IMR-90 (cell line): ENCODE measurements around the gene NNT. TPM values are rescaled to one million over a fixed set of nuclear protein-coding genes. Genes with fewer than 3 reads are reported as not detected.

Source experiments
- ATAC-seq: fragments of 200-7000 bp; cut with Tn5 transposase; 2 replicates; pipeline ENCODE4 v1.9.1; 2020; ENCODE audit warnings: low read depth, mild to moderate bottlenecking, moderate library complexity
- BruUV-seq: library from RNA; stranded (reverse); fragments of 400-500 nt; replicated peaks from 2 replicates; lab custom pipeline; 2021; lab: Mats Ljungman, UMichigan
- CTCF ChIA-PET: fragments of 300-600 bp; formaldehyde crosslinking; extraction: SDS; loops from one replicate; lab custom pipeline; 2021; ENCODE audit warnings: antibody characterized with exemption; lab: Yijun Ruan, JAX
- POLR2A ChIA-PET: fragments of 300-600 bp; sonication (Branson Sonifier 250); formaldehyde crosslinking; loops from one replicate; lab custom pipeline; 2022; ENCODE audit warnings: antibody characterized with exemption; ENCODE audit not compliant: unreplicated experiment; lab: Charles Lee
- DNase-seq: peaks from one replicate; pipeline ENCODE4 v3.0.0; 2013
- H2AFZ ChIP-seq: replicated peaks from 2 replicates; pipeline ENCODE3; 2013; ENCODE audit warnings: low read length, mild to moderate bottlenecking; ENCODE audit not compliant: poor library complexity
- H2AK5ac ChIP-seq: 2 replicates; pipeline ENCODE4 v1.6.1; 2013; ENCODE audit warnings: low read depth, low read length, inconsistent platforms
- H2AK9ac ChIP-seq: replicated peaks from 2 replicates; pipeline ENCODE3; 2013; ENCODE audit warnings: mild to moderate bottlenecking, low read depth, low read length, moderate library complexity; ENCODE audit not compliant: poor library complexity
- H2BK120ac ChIP-seq: 2 replicates; pipeline ENCODE4 v1.6.1; 2013; ENCODE audit warnings: low read depth, low read length, inconsistent platforms
- H2BK15ac ChIP-seq: 3 replicates; pipeline ENCODE4 v1.6.1; 2013; ENCODE audit warnings: low read depth, low read length, inconsistent platforms
- H2BK20ac ChIP-seq: 2 replicates; pipeline ENCODE4 v1.6.1; 2013; ENCODE audit warnings: low read depth, mild to moderate bottlenecking, inconsistent platforms, low read length, moderate library complexity
- H2BK5ac ChIP-seq: 2 replicates; pipeline ENCODE4 v1.6.1; 2013; ENCODE audit warnings: mild to moderate bottlenecking, low read depth, low read length, inconsistent platforms; ENCODE audit not compliant: poor library complexity, severe bottlenecking
- H3K14ac ChIP-seq: replicated peaks from 2 replicates; pipeline ENCODE4 v1.6.1; 2013; ENCODE audit warnings: low read depth, low read length, inconsistent platforms
- H3K18ac ChIP-seq: 2 replicates; pipeline ENCODE4 v1.6.1; 2013; ENCODE audit warnings: low read depth, low read length, control low read depth
- H3K23ac ChIP-seq: 2 replicates; pipeline ENCODE4 v1.6.1; 2013; ENCODE audit warnings: low read depth, low read length, inconsistent platforms
- H3K27ac ChIP-seq: 2 replicates; pipeline ENCODE4 v1.5.1; 2013; ENCODE audit warnings: mild to moderate bottlenecking, control low read depth, low read length; ENCODE audit not compliant: insufficient read depth
- H3K27me3 ChIP-seq: 2 replicates; pipeline ENCODE4 v1.6.1; 2013; ENCODE audit warnings: low read length; ENCODE audit not compliant: control insufficient read depth, insufficient read depth
- H3K36me3 ChIP-seq: 2 replicates; pipeline ENCODE4 v1.6.1; 2013; ENCODE audit warnings: low read length, mixed read lengths; ENCODE audit not compliant: control insufficient read depth, insufficient read depth
- H3K4ac ChIP-seq: 2 replicates; pipeline ENCODE4 v1.6.1; 2013; ENCODE audit warnings: low read depth, low read length, inconsistent platforms
- H3K4me1 ChIP-seq: 2 replicates; pipeline ENCODE4 v1.6.1; 2013; ENCODE audit warnings: low read length, mixed read lengths; ENCODE audit not compliant: control insufficient read depth, insufficient read depth
- H3K4me2 ChIP-seq: 2 replicates; pipeline ENCODE4 v1.6.1; 2013; ENCODE audit warnings: low read depth, mild to moderate bottlenecking, control low read depth, low read length, moderate library complexity
- H3K4me3 ChIP-seq: 2 replicates; pipeline ENCODE4 v1.5.1; 2013; ENCODE audit warnings: low read depth, mild to moderate bottlenecking, control low read depth, low read length, moderate library complexity; ENCODE audit not compliant: insufficient read depth
- H3K56ac ChIP-seq: 2 replicates; pipeline ENCODE4 v1.6.1; 2013; ENCODE audit warnings: low read length, inconsistent platforms; ENCODE audit not compliant: insufficient read depth; ENCODE audit errors: extremely low read depth
- H3K79me1 ChIP-seq, 2 experiments: 2 replicates each; pipeline ENCODE4 v1.6.1; 2013; ENCODE audit warnings: low read length in 2 of 2, inconsistent platforms in 1 of 2, low read depth in 1 of 2
- H3K9ac ChIP-seq: 2 replicates; pipeline ENCODE4 v1.6.1; 2013; ENCODE audit warnings: low read depth, low read length, control low read depth
- H3K9me1 ChIP-seq: 2 replicates; pipeline ENCODE4 v1.6.1; 2013; ENCODE audit warnings: low read length, inconsistent platforms; ENCODE audit not compliant: insufficient read depth
- H3K9me3 ChIP-seq: 2 replicates; pipeline ENCODE4 v1.6.1; 2013; ENCODE audit warnings: low read length; ENCODE audit not compliant: control insufficient read depth, insufficient read depth
- H4K20me1 ChIP-seq: 2 replicates; pipeline ENCODE4 v1.6.1; 2013; ENCODE audit warnings: low read length, inconsistent platforms; ENCODE audit not compliant: insufficient read depth
- H4K5ac ChIP-seq: 2 replicates; pipeline ENCODE4 v1.6.1; 2013; ENCODE audit warnings: mild to moderate bottlenecking, low read depth, low read length, control low read depth
- H4K8ac ChIP-seq, 2 experiments: 2 replicates each; pipeline ENCODE4 v1.6.1; 2013; ENCODE audit warnings: low read depth in 2 of 2, low read length in 2 of 2, control low read depth in 1 of 2, inconsistent platforms in 1 of 2
- H4K91ac ChIP-seq: 2 replicates; pipeline ENCODE4 v1.6.1; 2013; ENCODE audit warnings: low read depth, low read length, inconsistent platforms; ENCODE audit not compliant: insufficient read depth
- BHLHE40 ChIP-seq: fragments of 150-350 bp; IDR thresholded peaks from 2 replicates; pipeline ENCODE4 v1.6.1; 2016; ENCODE audit warnings: mild to moderate bottlenecking, low read depth, low read length
- CEBPB ChIP-seq: IDR thresholded peaks from 2 replicates; pipeline ENCODE4 v1.6.1; 2012; ENCODE audit warnings: low read depth, low read length, improper control_type of control experiment
- CHD1 ChIP-seq: IDR thresholded peaks from 2 replicates; pipeline ENCODE4 v1.6.1; 2012; ENCODE audit warnings: low read depth, low read length, improper control_type of control experiment
- FOS ChIP-seq: fragments of 150-350 bp; IDR thresholded peaks from 2 replicates; pipeline ENCODE4 v1.6.1; 2016; ENCODE audit warnings: low read depth, low read length
- MAFK ChIP-seq: IDR thresholded peaks from 2 replicates; pipeline ENCODE4 v1.6.1; 2012; ENCODE audit warnings: low read depth, low read length, improper control_type of control experiment
- MXI1 ChIP-seq: IDR thresholded peaks from 2 replicates; pipeline ENCODE4 v1.6.1; 2012; ENCODE audit warnings: low read depth, mild to moderate bottlenecking, low read length, moderate library complexity, borderline replicate concordance
- NFE2L2 ChIP-seq: fragments of 150-350 bp; IDR thresholded peaks from 2 replicates; pipeline ENCODE4 v1.6.1; 2016; ENCODE audit warnings: low read depth, mild to moderate bottlenecking, low read length
- RAD21 ChIP-seq: IDR thresholded peaks from 2 replicates; pipeline ENCODE4 v1.6.1; 2012; ENCODE audit warnings: low read length, improper control_type of control experiment
- RFX5 ChIP-seq: IDR thresholded peaks from 2 replicates; pipeline ENCODE4 v1.8.0; 2012; ENCODE audit warnings: low read depth, mild to moderate bottlenecking, low read length, moderate library complexity
- dilution Hi-C: fragments of 300-500 bp; cut with HindIII; formaldehyde crosslinking; loops from one replicate; pipeline ENCODE4 v1.14.3; 2018; ENCODE audit warnings: low sequenced_read_pairs; ENCODE audit not compliant: unreplicated experiment
- in situ Hi-C: fragments of 300-500 bp; cut with MboI; formaldehyde crosslinking; loops from 3 replicates; pipeline ENCODE4 v1.14.3; 2019; ENCODE audit warnings: low sequenced_read_pairs, inconsistent platforms, mixed read lengths
- intact Hi-C: fragments of 100-400 bp; cut with micrococcal nuclease; formaldehyde crosslinking; loops from 2 replicates; pipeline ENCODE4 v1.10.0; 2022
- polyA plus RNA-seq, 3 experiments: library from polyadenylated mRNA; depleted of rRNA; stranded (reverse); fragments of >200 nt; gene quantifications; 2 replicates each; pipeline ENCODE4 v1.2.3, GENCODE V29; 2012; ENCODE audit warnings: low replicate concordance in 1 of 3
- total RNA-seq: library from RNA; depleted of rRNA; stranded (reverse); fragments of >200 nt; gene quantifications from 2 replicates; pipeline ENCODE4 v1.2.3, GENCODE V29; 2012

Gene NNT
- total and polyA plus RNA-seq, 2 of the 4 experiments (the other 2 are of a cell fraction): 23.1 to 57.2 TPM

- H2AK9ac ChIP-seq: no peak overlapping the region
- in situ Hi-C loops: loop anchor here (10.0 kb wide), 2 partner anchors 696 to 1136 kb away; no protein-coding TSS in a partner anchor
- H4K91ac ChIP-seq: no peak overlapping the region
- no peak overlapping the region for H2AFZ ChIP-seq
- H3K79me1 ChIP-seq: peaks cover 10 to 38% of the 10 kb centered on the region in 2 experiments
- peak; percentile 43 for DNase-seq
- no peak overlapping the region for H3K4me3 ChIP-seq
- H3K36me3 ChIP-seq: peaks cover 5% of the 10 kb centered on the region
- no peak for ATAC-seq
- dilution Hi-C loops: no loop called here
- H3K4ac ChIP-seq: no peak overlapping the region
- no peak overlapping the region for H4K5ac ChIP-seq
- no peak overlapping the region for H2BK15ac ChIP-seq
- H3K23ac ChIP-seq: no peak overlapping the region
- H2BK120ac ChIP-seq: no peak overlapping the region
- no peak overlapping the region for H3K9ac ChIP-seq
- H3K27ac ChIP-seq: no peak overlapping the region
- no peaks in the 10 kb centered on the region for H3K9me3 ChIP-seq
- H3K27me3 ChIP-seq: no peaks in the 10 kb centered on the region
- peaks cover 9% of the 10 kb centered on the region for H3K4me1 ChIP-seq
- H3K14ac ChIP-seq: no peak overlapping the region
- no peak overlapping the region for H2BK20ac ChIP-seq
- peaks cover 5% of the 10 kb centered on the region; the same call in 1 of the 2 replicates for H3K9me1 ChIP-seq
- H2AK5ac ChIP-seq: no peak overlapping the region
- no peak overlapping the region for H3K56ac ChIP-seq
- no peak overlapping the region for H4K8ac ChIP-seq
- no TSS peak for BruUV-seq
- H3K4me2 ChIP-seq: no peak overlapping the region
- TF ChIP-seq CHD1 (no peak), RFX5 (no peak), MAFK (no peak), MXI1 (no peak), CEBPB (no peak), RAD21 (no peak), BHLHE40 (no peak), NFE2L2 (no peak), FOS (no peak)
- POLR2A ChIA-PET: no interaction called here
- intact Hi-C loops: no loop called here
- no peak overlapping the region for H2BK5ac ChIP-seq
- CTCF ChIA-PET: interaction anchor here (0.6 kb wide), 1 partner anchor 9 kb away, joined by 3 read pairs; no protein-coding TSS in a partner anchor
- no peak overlapping the region for H3K18ac ChIP-seq
- no peaks in the 10 kb centered on the region for H4K20me1 ChIP-seq
These were observed 35.6 kb downstream of the NNT start for GRCh38 chr5:43638546-43638945.
